SK-N-SH (cell line): ENCODE data around the gene PROSER2. TPM values are rescaled to one million over a fixed set of nuclear protein-coding genes. Genes with fewer than 3 reads are reported as not detected.

Experiments
- CTCF ChIA-PET: fragments of 300-600, 350-600 bp; formaldehyde crosslinking; extraction: SDS; loops from one replicate; lab custom pipeline; 2021; lab: Yijun Ruan, JAX
- POLR2A ChIA-PET: fragments of 350-600 bp; sonication (Branson Sonifier 250); formaldehyde crosslinking; extraction: SDS; loops from one replicate; lab custom pipeline; 2020; ENCODE audit warnings: antibody characterized with exemption, inconsistent platforms; lab: Yijun Ruan, JAX
- DNase-seq: peaks from one replicate; pipeline ENCODE4 v3.0.0; 2012
- H2AFZ ChIP-seq: fragments of 200-600 bp; sonication (generic); 2 replicates; pipeline ENCODE4 v1.8.1; 2016; ENCODE audit warnings: antibody characterized with exemption, mild to moderate bottlenecking, low read depth
- H3F3A ChIP-seq: fragments of 200-600 bp; sonication (generic); replicated peaks from 2 replicates; pipeline ENCODE3; 2016; ENCODE audit warnings: antibody characterized with exemption, mild to moderate bottlenecking; ENCODE audit not compliant: insufficient read depth
- H3K27ac ChIP-seq, 2 experiments: fragments of 200-500 bp in 1 of 2; fragments of 200-600 bp in 1 of 2; sonication (Bioruptor generic) in 1 of 2; sonication (generic), shearing (Covaris generic) in 1 of 2; 2 replicates each; pipeline versions ENCODE4 v1.5.1 to v1.6.1; 2014 to 2016; ENCODE audit warnings: low read depth in 2 of 2, inconsistent platforms in 1 of 2, low read length in 1 of 2, mild to moderate bottlenecking in 1 of 2, mixed read lengths in 1 of 2
- H3K27me3 ChIP-seq: fragments of 200-600 bp; sonication (generic), shearing (Covaris generic); 2 replicates; pipeline ENCODE4 v1.6.1; 2016; ENCODE audit warnings: mixed run types; ENCODE audit not compliant: insufficient read depth
- H3K36me3 ChIP-seq, 2 experiments: fragments of 200-500 bp in 1 of 2; fragments of 200-600 bp in 1 of 2; sonication (Bioruptor generic) in 1 of 2; sonication (generic) in 1 of 2; replicated peaks in 1 of 2; 2 replicates each; pipeline versions ENCODE3 to v1.5.1; 2014 to 2016; ENCODE audit warnings: low read length in 1 of 2, mild to moderate bottlenecking in 1 of 2; ENCODE audit not compliant: insufficient read depth in 2 of 2, control insufficient read depth in 1 of 2
- H3K4me1 ChIP-seq, 2 experiments: fragments of 200-500 bp in 1 of 2; fragments of 200-600 bp in 1 of 2; sonication (Bioruptor generic) in 1 of 2; sonication (generic), shearing (Covaris generic) in 1 of 2; 2 replicates each; pipeline versions ENCODE4 v1.5.1 to v1.6.1; 2014 to 2016; ENCODE audit warnings: low read depth in 1 of 2, low read length in 1 of 2, mixed run types in 1 of 2; ENCODE audit not compliant: insufficient read depth in 2 of 2, control insufficient read depth in 1 of 2
- H3K4me2 ChIP-seq: fragments of 200-600 bp; sonication (generic), shearing (Covaris generic); 2 replicates; pipeline ENCODE4 v1.6.1; 2017; ENCODE audit warnings: mixed run types
- H3K4me3 ChIP-seq, 2 experiments: fragments of 200-500 bp in 1 of 2; fragments of 200-600 bp in 1 of 2; sonication (Bioruptor generic) in 1 of 2; sonication (generic), shearing (Covaris generic) in 1 of 2; 2 replicates each; pipeline versions ENCODE4 v1.5.1 to v1.8.1; 2014 to 2016; ENCODE audit warnings: low read depth in 2 of 2, inconsistent platforms in 1 of 2, low read length in 1 of 2, mild to moderate bottlenecking in 1 of 2, mixed read lengths in 1 of 2, moderate library complexity in 1 of 2
- H3K79me2 ChIP-seq: fragments of 200-600 bp; sonication (generic); 2 replicates; pipeline ENCODE4 v1.8.1; 2017; ENCODE audit warnings: mild to moderate bottlenecking; ENCODE audit not compliant: insufficient read depth
- H3K9ac ChIP-seq: fragments of 200-600 bp; sonication (generic); 2 replicates; pipeline ENCODE4 v1.6.1; 2017; ENCODE audit warnings: mixed run types
- H3K9me2 ChIP-seq: fragments of 200-600 bp; sonication (generic); 2 replicates; pipeline ENCODE4 v1.6.1; 2017; ENCODE audit warnings: mixed run types
- H3K9me3 ChIP-seq: fragments of 200-600 bp; sonication (generic); 2 replicates; pipeline ENCODE4 v1.6.1; 2017; ENCODE audit warnings: mixed run types, mild to moderate bottlenecking, moderate library complexity
- H4K20me1 ChIP-seq: fragments of 200-600 bp; sonication (generic); 2 replicates; pipeline ENCODE4 v1.6.1; 2017; ENCODE audit warnings: mild to moderate bottlenecking, mixed run types; ENCODE audit not compliant: insufficient read depth
- CTCF ChIP-seq: fragments of 200-600 bp; sonication (generic); IDR thresholded peaks from 2 replicates; pipeline ENCODE4 v1.6.1; 2017; ENCODE audit warnings: antibody characterized with exemption, mild to moderate bottlenecking, moderate library complexity
- EP300 ChIP-seq, 2 experiments: IDR thresholded peaks; 2 replicates each; pipeline versions ENCODE4 v1.4.0 to v1.6.1; 2012; ENCODE audit warnings: borderline replicate concordance in 1 of 2, low read depth in 1 of 2, low read length in 1 of 2
- EZH2phosphoT487 ChIP-seq: fragments of 200-600 bp; sonication (generic); IDR thresholded peaks from 2 replicates; pipeline ENCODE4 v1.6.1; 2017; ENCODE audit warnings: low read depth, mixed run types, mild to moderate bottlenecking, antibody characterized with exemption, moderate library complexity, borderline replicate concordance
- FOSL2 ChIP-seq: IDR thresholded peaks from 2 replicates; pipeline ENCODE4 v1.4.0; 2012; ENCODE audit warnings: low read depth, mild to moderate bottlenecking, moderate library complexity, borderline replicate concordance
- FOXM1 ChIP-seq: IDR thresholded peaks from 2 replicates; pipeline ENCODE4 v1.4.0; 2012; ENCODE audit warnings: low read depth, mild to moderate bottlenecking
- GABPA ChIP-seq: IDR thresholded peaks from 2 replicates; pipeline ENCODE4 v1.4.0; 2012; ENCODE audit warnings: low read depth, mild to moderate bottlenecking
- IRF3 ChIP-seq: fragments of 150-350 bp; IDR thresholded peaks from 2 replicates; pipeline ENCODE4 v1.6.1; 2016; ENCODE audit warnings: mild to moderate bottlenecking, low read depth, low read length
- MAX ChIP-seq: IDR thresholded peaks from 2 replicates; pipeline ENCODE4 v1.4.0; 2012; ENCODE audit warnings: low read depth
- PBX3 ChIP-seq: IDR thresholded peaks from 2 replicates; pipeline ENCODE4; 2012
- RCOR1 ChIP-seq: fragments of 150-350 bp; IDR thresholded peaks from 2 replicates; pipeline ENCODE4 v1.6.1; 2017; ENCODE audit warnings: antibody characterized with exemption, low read length
- RXRA ChIP-seq: IDR thresholded peaks from 2 replicates; pipeline ENCODE4 v1.4.0; 2012; ENCODE audit warnings: low read depth, mild to moderate bottlenecking, borderline replicate concordance
- TAF1 ChIP-seq: IDR thresholded peaks from 2 replicates; pipeline ENCODE4 v1.6.1; 2012; ENCODE audit warnings: low read depth, mild to moderate bottlenecking, low read length, moderate library complexity, borderline replicate concordance
- TCF12 ChIP-seq: IDR thresholded peaks from 2 replicates; pipeline ENCODE4 v1.4.0; 2012
- USF2 ChIP-seq: fragments of 150-350 bp; IDR thresholded peaks from 2 replicates; pipeline ENCODE4 v1.6.1; 2017; ENCODE audit warnings: antibody characterized with exemption, low read length, low read depth, borderline replicate concordance
- WGBS: methylation state at CpG from one replicate; pipeline ENCODE4 v1.1.6; 2017; ENCODE audit warnings: low lambda C conversion rate; 5-methylcytosine and 5-hydroxymethylcytosine counted together
- polyA plus RNA-seq, 3 experiments: library from polyadenylated mRNA; depleted of rRNA; stranded (reverse); fragments of >200 nt; gene quantifications; 2 replicates each; pipeline ENCODE4 v1.2.3, GENCODE V29; 2012

The PROSER2 gene
- polyA plus RNA-seq, 1 of the 3 experiments (the other 2 are of a cell fraction): 0.95 TPM

- TF ChIP-seq TCF12: no peak
- TF ChIP-seq EZH2phosphoT487: no peak
- no peak for TF ChIP-seq GABPA
- no peak for TF ChIP-seq IRF3
- no peak for TF ChIP-seq FOSL2
These were observed 54.4 kb downstream of the PROSER2 start (continued) for GRCh38 chr10:11877591-11877905.

- H4K20me1 ChIP-seq: no peaks in the 10 kb centered on the region
- H3K36me3 ChIP-seq: no peaks in the 10 kb centered on the region
- H3K9me3 ChIP-seq: no peaks in the 10 kb centered on the region
- POLR2A ChIA-PET: no interaction called here
- no peaks in the 10 kb centered on the region for H3K9me2 ChIP-seq
- DNase-seq: no peak
- no peak overlapping the region for H3K9ac ChIP-seq
- CTCF ChIA-PET: interaction anchor here (2.0 kb wide), 1 partner anchor 21 kb away, joined by 5 read pairs; no protein-coding TSS in a partner anchor
- no peaks in the 10 kb centered on the region for H3K79me2 ChIP-seq
- WGBS: 84% methylated on average over 12 of the region's 12 CpGs
- TF ChIP-seq EP300 (IDR thresholded peaks at IDR 0.05; ENCODE audit: borderline replicate concordance in 1 of 2, low read depth in 1 of 2, low read length in 1 of 2) (no peak), TAF1 (no peak), USF2 (no peak), MAX (no peak), RCOR1 (no peak), CTCF (no peak), PBX3 (no peak), FOXM1 (no peak), RXRA (no peak)
- H3F3A ChIP-seq: no peaks in the 10 kb centered on the region
- no peak overlapping the region for H3K4me2 ChIP-seq
- H3K4me3 ChIP-seq: no peak overlapping the region
- peaks cover 0 to 5% of the 10 kb centered on the region in 2 experiments; a peak in 2 of 4 replicates for H3K4me1 ChIP-seq
- H3K27ac ChIP-seq: no peak overlapping the region
- no peaks in the 10 kb centered on the region for H3K27me3 ChIP-seq
- H2AFZ ChIP-seq: no peak overlapping the region
These were observed 55.6 kb downstream of the PROSER2 start for GRCh38 chr10:11878776-11879175.
